NCI-H187 (cell line): ENCODE results near the gene PTOV1.
"Not testable (repeated sequence)": the region's sequence is repeated elsewhere in the genome, so short reads cannot be mapped to it uniquely, and the experiment has no call there.

Experiments
- DNase-seq, 2 experiments: peaks; one replicate each; lab custom pipeline; 2025; lab: John Stamatoyannopoulos, UW

Gene PTOV1

GRCh38 chr19:49817964-49818648, 32.9 kb upstream of the PTOV1 start, which contains the start of gene MED25:
MED25 (plus strand) TSS chr19:49818289; CDS start chr19:49818342, 53 bp downstream.
- DNase-seq = peak; percentile 80 to 98

DNA sequence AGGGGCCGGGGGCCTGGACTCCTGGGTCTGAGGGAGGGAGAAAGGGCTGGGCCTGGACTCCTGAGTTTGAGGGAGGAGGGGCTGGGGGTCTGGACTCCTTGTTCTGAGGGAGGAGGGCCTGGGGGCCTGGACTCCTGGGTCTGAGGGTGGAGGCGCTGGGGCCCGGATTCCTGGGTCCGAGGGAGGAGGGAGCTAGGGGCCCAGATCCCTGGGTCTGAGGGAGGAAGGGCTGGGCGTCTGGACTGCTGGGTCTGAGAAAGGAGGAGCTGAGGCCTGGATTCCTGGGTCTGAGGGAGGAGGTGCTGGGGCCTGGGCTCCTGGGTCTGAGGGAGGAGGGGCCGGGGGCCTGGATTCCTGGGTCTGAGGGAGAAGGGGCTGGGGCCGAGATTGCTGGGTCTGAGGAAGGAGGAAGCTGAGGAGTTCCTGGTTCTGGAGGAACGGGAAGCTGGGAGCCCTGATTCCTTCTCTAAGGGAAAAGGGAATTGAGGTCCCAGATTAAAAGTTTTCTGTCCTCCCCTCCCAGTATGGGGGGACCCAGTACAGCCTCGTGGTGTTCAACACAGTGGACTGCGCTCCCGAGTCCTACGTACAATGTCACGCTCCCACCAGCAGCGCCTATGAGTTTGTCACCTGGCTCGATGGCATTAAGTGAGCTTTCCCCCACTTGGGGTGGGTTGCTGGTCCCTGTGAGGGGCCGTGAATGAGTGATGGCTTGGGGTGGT, 32.1 kb upstream of the PTOV1 start:
- DNase-seq = no peak

- not testable (repeated sequence) for DNase-seq
Observed at GRCh38 chr19:49819452-49820115, 31.4 kb upstream of the PTOV1 start.

DNA sequence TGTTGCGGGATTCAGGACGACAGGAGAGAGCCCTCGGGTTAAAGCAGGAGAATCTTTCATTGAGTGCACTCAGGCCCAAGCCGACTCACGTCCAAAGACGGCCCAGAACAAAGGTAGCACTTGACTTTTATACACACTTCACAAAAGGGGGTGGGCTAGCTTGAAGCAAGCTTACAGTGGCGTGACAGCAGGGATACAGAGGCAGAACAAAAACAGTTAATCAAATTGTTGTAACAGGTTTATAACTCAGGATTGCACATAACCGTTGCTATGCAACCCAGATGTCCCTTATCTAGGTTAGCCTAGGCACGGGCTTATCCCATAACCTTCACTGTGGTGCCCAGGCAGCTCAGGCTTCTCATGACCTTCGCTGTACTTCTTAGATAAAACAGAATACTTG, 30.8 kb upstream of the PTOV1 start:
- DNase-seq = peak; percentile 75 to 83

DNA sequence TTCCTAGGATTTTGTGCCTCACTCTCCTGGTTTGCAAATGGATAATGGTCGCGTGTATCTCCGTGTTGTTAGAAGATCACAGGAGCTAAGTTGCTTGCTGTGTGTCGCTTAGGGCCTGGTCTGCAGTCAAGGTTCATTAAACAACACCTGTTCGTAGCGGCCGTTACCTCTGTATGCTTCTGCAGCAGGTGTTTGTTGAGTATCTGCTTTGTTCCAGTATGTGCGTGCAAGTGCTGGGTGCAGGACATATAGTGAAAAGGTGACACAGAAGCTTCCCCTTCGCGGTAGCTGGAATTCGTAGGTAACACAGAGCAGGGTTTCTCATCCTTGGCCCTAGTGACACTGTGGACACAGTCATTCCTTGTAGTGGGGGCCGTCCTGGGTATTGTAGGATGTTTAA, 27.5 kb upstream of the PTOV1 start:
- peak; percentile 79 to 86 for DNase-seq

DNA sequence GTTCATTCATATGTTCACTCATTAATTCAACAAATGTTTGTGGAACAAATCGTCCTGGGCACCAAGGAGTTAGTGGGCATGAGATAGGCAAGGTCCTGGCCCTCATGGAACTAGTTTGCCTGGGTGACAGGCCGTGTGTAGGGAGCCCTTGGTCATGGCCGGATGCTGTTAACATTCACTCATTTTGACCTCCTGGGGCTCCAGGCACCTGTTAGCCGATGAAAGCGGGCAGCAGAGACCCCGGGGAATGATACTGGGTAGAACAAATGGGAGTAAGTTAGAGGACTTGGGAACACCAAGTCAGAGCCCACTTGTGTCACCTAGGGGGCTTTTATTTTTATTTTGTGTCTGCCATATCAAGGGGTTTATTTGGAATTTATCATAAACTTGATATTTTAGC, 26.3 kb upstream of the PTOV1 start:
- DNase-seq = no peak

DNA sequence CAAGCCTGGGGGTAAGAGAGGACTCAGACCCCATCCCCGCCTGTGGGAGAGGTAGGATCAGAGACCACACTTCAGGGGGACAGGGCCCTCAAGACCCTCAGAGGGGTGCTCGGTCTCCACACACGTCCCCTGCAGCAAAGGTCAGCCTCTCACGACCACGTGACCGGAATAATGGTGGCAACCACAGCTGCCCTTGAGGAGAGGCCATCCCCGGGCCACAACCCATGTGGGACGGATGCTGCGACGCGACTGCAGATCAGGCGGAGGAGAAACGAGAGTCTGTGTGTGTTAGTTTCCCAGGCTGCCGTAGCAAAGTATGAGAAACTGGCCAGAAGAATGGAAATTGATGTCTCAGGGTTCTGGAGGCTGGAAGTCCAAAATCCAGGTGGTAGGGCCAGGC, 23.9 kb upstream of the PTOV1 start:
- DNase-seq = no peak

DNA sequence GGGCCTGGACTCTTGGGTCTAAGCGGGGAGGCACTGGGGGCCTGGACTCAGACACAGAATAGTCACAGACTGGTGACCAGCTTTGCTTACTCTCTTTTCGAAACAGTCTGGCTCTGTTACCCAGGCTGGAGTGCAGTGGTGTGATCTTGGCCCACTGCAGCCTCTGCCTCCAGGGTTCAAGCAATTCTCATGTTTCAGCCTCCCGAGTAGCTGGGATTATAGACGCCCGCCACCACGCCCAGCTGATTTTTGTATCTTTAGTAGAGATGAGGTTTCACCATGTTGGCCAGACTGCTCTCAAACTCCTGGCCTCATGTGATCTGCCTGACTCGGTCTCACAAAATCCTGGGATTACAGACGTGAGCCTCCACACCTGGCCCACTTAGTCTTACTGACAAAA, 21.8 kb upstream of the PTOV1 start:
- DNase-seq = no peak

DNA sequence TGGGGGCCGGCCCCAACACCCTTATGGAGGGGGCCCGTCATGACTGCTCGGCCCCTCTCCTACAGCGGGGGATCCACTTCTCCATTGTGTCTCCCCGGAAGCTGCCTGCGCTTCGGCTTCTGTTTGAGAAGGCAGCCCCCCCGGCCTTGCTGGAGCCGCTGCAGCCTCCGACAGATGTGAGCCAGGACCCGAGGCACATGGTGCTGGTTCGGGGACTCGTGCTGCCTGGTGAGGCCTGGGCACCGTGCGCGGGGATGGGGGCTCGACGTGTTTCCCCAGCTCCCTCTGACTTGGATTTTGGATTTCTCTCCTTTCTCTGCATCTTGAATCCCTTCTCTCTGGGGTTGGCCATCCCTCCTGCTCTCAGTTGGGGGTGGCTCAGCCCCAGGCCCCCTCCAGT, 21.2 kb upstream of the PTOV1 start:
- DNase-seq = no peak

DNA sequence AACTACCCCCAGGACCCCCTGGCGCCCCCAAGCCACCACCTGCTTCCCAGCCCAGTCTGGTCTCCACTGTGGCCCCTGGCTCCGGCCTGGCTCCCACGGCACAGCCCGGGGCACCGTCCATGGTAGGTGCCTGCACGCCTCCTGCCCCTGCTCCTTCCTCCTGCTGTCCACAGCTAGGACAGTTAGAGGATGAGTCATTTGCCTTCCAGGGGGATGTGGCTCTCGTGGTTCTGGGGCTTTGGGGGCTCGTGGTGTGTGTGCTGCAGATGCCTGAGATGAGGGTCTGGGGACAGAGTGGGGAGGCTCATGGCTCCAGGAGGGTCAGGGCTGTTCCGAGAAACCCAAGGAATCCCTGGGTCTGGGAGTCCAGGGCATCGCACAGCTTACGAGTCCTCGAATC, 20.2 kb upstream of the PTOV1 start:
- DNase-seq = no peak

GRCh38 chr19:49831592-49831991, 19.4 kb upstream of the PTOV1 start:
- DNase-seq = no peak

GRCh38 chr19:49832556-49832955, 18.4 kb upstream of the PTOV1 start:
- no peak for DNase-seq

DNA sequence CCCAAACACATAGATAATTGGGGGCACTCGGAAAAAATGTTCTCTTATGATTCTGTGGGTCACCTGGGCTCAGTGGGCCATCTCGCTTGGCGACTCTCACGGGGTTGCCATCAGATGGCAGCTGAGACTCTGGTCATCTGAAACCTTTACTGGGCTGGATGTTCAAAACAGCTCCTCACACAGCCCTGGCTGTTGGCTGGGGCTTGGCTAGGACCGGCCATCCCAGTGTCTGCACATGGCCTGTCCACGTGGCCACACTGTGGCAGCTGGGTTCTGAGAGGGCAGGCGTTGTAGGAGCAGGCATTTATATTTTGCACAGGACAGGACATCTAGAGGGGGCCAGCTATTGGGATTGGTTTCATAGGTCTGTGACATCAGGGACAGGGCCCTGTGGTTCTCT, 17.4 kb upstream of the PTOV1 start:
- DNase-seq = no peak

- no peak for DNase-seq
Observed at GRCh38 chr19:49835562-49835961, 15.4 kb upstream of the PTOV1 start.

- no peak for DNase-seq
Observed at GRCh38 chr19:49836176-49837008, 14.6 kb upstream of the PTOV1 start.

- DNase-seq = no peak
Observed at GRCh38 chr19:49837009-49837310, 14.0 kb upstream of the PTOV1 start.

DNA sequence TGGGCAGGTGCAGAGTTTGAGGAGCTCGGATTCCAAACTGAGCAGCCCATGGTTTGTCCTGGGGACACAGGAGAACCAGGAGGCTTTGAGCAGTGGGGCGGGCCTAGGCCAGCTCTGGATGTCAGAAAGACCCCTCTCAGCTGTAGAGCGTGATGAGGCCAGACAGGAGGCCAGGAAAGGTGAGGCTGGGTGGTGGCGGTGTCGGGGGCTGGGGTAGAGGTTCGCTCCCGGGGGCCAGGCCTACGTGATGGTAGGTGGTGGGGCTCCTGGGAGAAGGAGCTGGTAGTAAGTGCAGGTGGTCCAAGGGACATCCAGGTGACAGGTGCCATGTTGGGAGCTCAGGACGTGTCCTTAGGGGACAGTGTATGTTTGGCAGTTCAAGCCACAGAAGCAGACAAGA, 13.5 kb upstream of the PTOV1 start:
- no peak for DNase-seq

DNA sequence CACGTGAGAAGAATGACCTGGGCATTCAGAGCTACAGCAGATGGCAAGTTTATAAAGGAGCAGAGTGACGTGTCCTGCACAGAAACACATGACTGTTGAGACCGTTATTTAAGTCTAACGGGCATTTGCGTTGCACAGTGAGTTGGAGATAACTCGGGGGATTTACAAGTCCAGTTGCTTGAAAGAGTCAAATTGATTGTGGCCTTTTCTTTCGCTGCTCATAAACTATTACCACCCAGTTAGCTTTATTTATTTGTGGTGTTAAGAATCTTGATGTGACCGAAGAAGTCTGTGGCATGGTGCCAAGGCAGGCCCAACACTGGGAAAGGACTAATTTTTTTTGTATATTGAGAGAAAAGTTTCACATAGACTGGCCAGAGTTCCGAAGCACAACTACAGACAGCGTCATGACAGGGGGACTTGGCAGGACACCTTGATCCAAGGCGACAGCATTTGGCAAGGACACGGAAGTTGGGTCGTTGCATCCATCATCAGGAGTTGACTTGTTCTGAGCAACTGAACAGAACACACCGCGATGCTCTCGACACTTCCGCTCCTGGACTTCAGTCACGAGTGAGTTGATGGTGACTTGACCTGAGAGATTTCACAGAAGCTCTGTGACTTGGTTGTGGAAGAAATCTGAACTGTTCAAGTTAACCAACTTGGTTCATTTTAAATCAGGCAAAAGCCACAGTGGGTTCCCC, 11.9 kb upstream of the PTOV1 start:
- no peak for DNase-seq

DNA sequence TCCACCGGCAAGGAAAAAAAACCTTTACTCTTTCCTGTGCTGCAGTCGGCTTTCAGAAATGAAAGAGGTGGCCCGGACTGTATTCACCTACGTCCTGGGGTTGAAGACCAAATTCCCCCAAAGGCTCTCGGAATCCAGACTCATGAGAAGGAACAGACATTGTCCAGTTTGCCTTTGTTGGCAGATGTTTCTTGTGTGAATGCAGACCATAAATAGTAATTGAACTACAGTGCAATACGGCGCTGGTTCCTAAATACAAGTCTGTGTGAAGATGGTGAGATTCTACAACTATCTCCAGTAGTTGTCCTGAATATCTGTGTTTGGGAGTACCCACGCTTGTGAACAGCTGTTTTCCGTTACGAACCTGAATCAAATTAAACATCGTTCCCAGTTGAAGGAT, 11.2 kb upstream of the PTOV1 start:
- no peak for DNase-seq

- DNase-seq = no peak
Observed at GRCh38 chr19:49840321-49840720, 10.6 kb upstream of the PTOV1 start.

DNA sequence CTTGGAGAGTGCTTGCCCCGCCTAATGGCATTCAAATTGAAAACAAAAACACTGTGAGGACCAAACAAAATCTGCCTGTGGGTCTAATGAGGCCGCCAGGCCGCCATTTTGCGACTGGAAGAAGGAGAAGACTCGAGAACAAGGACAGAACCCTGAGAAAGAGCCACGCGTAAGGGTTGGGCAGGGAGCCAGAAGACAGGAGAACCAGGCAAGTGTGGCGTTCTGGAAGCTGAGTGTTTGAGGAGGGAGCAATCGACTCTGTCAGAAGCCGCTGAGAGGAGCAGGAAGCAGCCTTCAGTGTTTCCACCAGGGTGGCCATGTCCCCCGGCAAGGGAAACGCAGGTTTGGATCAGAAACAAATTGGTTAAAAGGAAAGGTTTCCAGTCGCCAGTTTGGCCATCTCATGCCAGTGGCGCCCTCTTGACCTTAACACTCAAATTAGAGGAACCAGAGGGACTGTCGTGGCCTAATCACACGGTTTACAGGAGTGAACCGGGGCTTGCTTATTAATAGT, 10.2 kb upstream of the PTOV1 start:
- no peak for DNase-seq

- no peak for DNase-seq
Observed at GRCh38 chr19:49843265-49843664, 7.7 kb upstream of the PTOV1 start.
